Measurements from ENCODE around the gene AKNA.
A peak's percentile ranks its signal among the peaks of the same experiment; 100 is the strongest.

AKNA gene

GRCh38 chr9:114387680-114388356, at the start of gene AKNA:
TSS of gene AKNA (minus strand) at chr9:114387982. CDS start at chr9:114381333, 6,649 bp downstream.
- peak within 1 kb of the TSS; percentile 93 for H3K9ac ChIP-seq
- H4K20me1 ChIP-seq: peaks cover 21% of the 10 kb centered on the region; the same call in 1 of the 2 replicates
- H3K4me1 ChIP-seq: peaks cover 77% of the 10 kb centered on the region
- peak within 1 kb of the TSS; percentile 90 for H3K4me2 ChIP-seq
- TF ChIP-seq Cebpa-rat (IDR thresholded peaks at IDR 0.05): no peak
- H3K9me3 ChIP-seq: no peaks in the 10 kb centered on the region
- no peaks in the 10 kb centered on the region for H3K27me3 ChIP-seq
- peak within 1 kb of the TSS; percentile 79 for H3K4me3 ChIP-seq
- H3K36me3 ChIP-seq: peaks cover 15% of the 10 kb centered on the region; the same call in 1 of the 2 replicates
- H3K27ac ChIP-seq: peak within 1 kb of the TSS; percentile 93

GRCh38 chr9:114437401-114437893, 49.7 kb upstream of the AKNA start:
- no peaks in the 10 kb centered on the region for H4K20me1 ChIP-seq
- H3K4me3 ChIP-seq: no peak overlapping the region
- no peaks in the 10 kb centered on the region for H3K27me3 ChIP-seq
- TF ChIP-seq Cebpa-rat (IDR thresholded peaks at IDR 0.05): no peak
- H3K4me2 ChIP-seq: no peak overlapping the region
- H3K27ac ChIP-seq: no peak overlapping the region
- no peaks in the 10 kb centered on the region for H3K4me1 ChIP-seq
- no peaks in the 10 kb centered on the region for H3K9me3 ChIP-seq
- no peak overlapping the region for H3K9ac ChIP-seq
- no peaks in the 10 kb centered on the region for H3K36me3 ChIP-seq

GRCh38 chr9:114434878-114435311, 47.1 kb upstream of the AKNA start:
- TF ChIP-seq Cebpa-rat (IDR thresholded peaks at IDR 0.05): no peak

GRCh38 chr9:114433720-114434255, 46.0 kb upstream of the AKNA start:
- H3K36me3 ChIP-seq: no peaks in the 10 kb centered on the region
- no peak overlapping the region for H3K9ac ChIP-seq
- TF ChIP-seq Cebpa-rat (IDR thresholded peaks at IDR 0.05): no peak
- H4K20me1 ChIP-seq: no peaks in the 10 kb centered on the region
- no peaks in the 10 kb centered on the region for H3K4me1 ChIP-seq
- no peak overlapping the region for H3K27ac ChIP-seq
- no peaks in the 10 kb centered on the region for H3K27me3 ChIP-seq
- H3K4me3 ChIP-seq: no peak overlapping the region
- no peak overlapping the region for H3K4me2 ChIP-seq
- no peaks in the 10 kb centered on the region for H3K9me3 ChIP-seq

More at GRCh38 chr9:114434878-114435311, 47.1 kb upstream of the AKNA start:
- H3K27ac ChIP-seq: no peak overlapping the region
- H3K4me2 ChIP-seq: no peak overlapping the region
- no peaks in the 10 kb centered on the region for H4K20me1 ChIP-seq
- H3K4me3 ChIP-seq: no peak overlapping the region
- H3K9me3 ChIP-seq: no peaks in the 10 kb centered on the region
- H3K27me3 ChIP-seq: no peaks in the 10 kb centered on the region
- no peak overlapping the region for H3K9ac ChIP-seq
- H3K4me1 ChIP-seq: no peaks in the 10 kb centered on the region
- H3K36me3 ChIP-seq: no peaks in the 10 kb centered on the region

- Histone ChIP-seq H3K9ac (no peak overlapping the region), H3K4me1 (no peaks in the 10 kb centered on the region), H3K36me3 (no peaks in the 10 kb centered on the region), H3K27me3 (no peaks in the 10 kb centered on the region), H4K20me1 (no peaks in the 10 kb centered on the region), H3K27ac (no peak overlapping the region), H3K4me2 (no peak overlapping the region), H3K9me3 (no peaks in the 10 kb centered on the region), H3K4me3 (no peak overlapping the region)
- no peak for TF ChIP-seq Cebpa-rat (IDR thresholded peaks at IDR 0.05)
Measured at GRCh38 chr9:114433086-114433485, 45.3 kb upstream of the AKNA start.

- no peak for TF ChIP-seq Cebpa-rat (IDR thresholded peaks at IDR 0.05)
- no peaks in the 10 kb centered on the region for H3K9me3 ChIP-seq
- no peak overlapping the region for H3K4me3 ChIP-seq
- H3K27me3 ChIP-seq: no peaks in the 10 kb centered on the region
- H3K36me3 ChIP-seq: no peaks in the 10 kb centered on the region
- H3K9ac ChIP-seq: no peak overlapping the region
- H4K20me1 ChIP-seq: no peaks in the 10 kb centered on the region
- H3K4me1 ChIP-seq: no peaks in the 10 kb centered on the region
- no peak overlapping the region for H3K4me2 ChIP-seq
- H3K27ac ChIP-seq: no peak overlapping the region
Measured at GRCh38 chr9:114432323-114433067, 44.7 kb upstream of the AKNA start.

- H3K4me1 ChIP-seq: no peaks in the 10 kb centered on the region
- H3K27ac ChIP-seq: no peak overlapping the region
- H4K20me1 ChIP-seq: no peaks in the 10 kb centered on the region
- TF ChIP-seq Cebpa-rat (IDR thresholded peaks at IDR 0.05): no peak
- no peak overlapping the region for H3K4me3 ChIP-seq
- no peaks in the 10 kb centered on the region for H3K9me3 ChIP-seq
- H3K9ac ChIP-seq: no peak overlapping the region
- no peaks in the 10 kb centered on the region for H3K27me3 ChIP-seq
- no peak overlapping the region for H3K4me2 ChIP-seq
- no peaks in the 10 kb centered on the region for H3K36me3 ChIP-seq
Measured at GRCh38 chr9:114431770-114432169, 44.0 kb upstream of the AKNA start.

- no peak overlapping the region for H3K27ac ChIP-seq
- no peak overlapping the region for H3K4me2 ChIP-seq
- no peaks in the 10 kb centered on the region for H4K20me1 ChIP-seq
- no peaks in the 10 kb centered on the region for H3K36me3 ChIP-seq
- H3K4me3 ChIP-seq: no peak overlapping the region
- H3K4me1 ChIP-seq: no peaks in the 10 kb centered on the region
- no peak overlapping the region for H3K9ac ChIP-seq
- no peak for TF ChIP-seq Cebpa-rat (IDR thresholded peaks at IDR 0.05)
- H3K27me3 ChIP-seq: no peaks in the 10 kb centered on the region
- no peaks in the 10 kb centered on the region for H3K9me3 ChIP-seq
Measured at GRCh38 chr9:114431003-114431402, 43.2 kb upstream of the AKNA start.

- H3K4me3 ChIP-seq: no peak overlapping the region
- no peaks in the 10 kb centered on the region for H3K9me3 ChIP-seq
Measured at GRCh38 chr9:114430457-114430856, 42.7 kb upstream of the AKNA start.

GRCh38 chr9:114429488-114429887, 41.7 kb upstream of the AKNA start:
- H3K9me3 ChIP-seq: no peaks in the 10 kb centered on the region
- no peak overlapping the region for H3K4me2 ChIP-seq

More at GRCh38 chr9:114430457-114430856, 42.7 kb upstream of the AKNA start:
- Histone ChIP-seq H3K27ac (no peak overlapping the region), H3K36me3 (no peaks in the 10 kb centered on the region), H4K20me1 (no peaks in the 10 kb centered on the region), H3K4me2 (no peak overlapping the region), H3K9ac (no peak overlapping the region), H3K4me1 (no peaks in the 10 kb centered on the region), H3K27me3 (no peaks in the 10 kb centered on the region)
- no peak for TF ChIP-seq Cebpa-rat (IDR thresholded peaks at IDR 0.05)

More at GRCh38 chr9:114429488-114429887, 41.7 kb upstream of the AKNA start:
- Histone ChIP-seq H3K4me3 (no peak overlapping the region), H4K20me1 (no peaks in the 10 kb centered on the region), H3K9ac (no peak overlapping the region), H3K27me3 (no peaks in the 10 kb centered on the region), H3K4me1 (no peaks in the 10 kb centered on the region), H3K36me3 (no peaks in the 10 kb centered on the region), H3K27ac (no peak overlapping the region)
- no peak for TF ChIP-seq Cebpa-rat (IDR thresholded peaks at IDR 0.05)

Data from BLaER1 (cell line).